ENCODE results near the gene ODAD3.

DNA sequence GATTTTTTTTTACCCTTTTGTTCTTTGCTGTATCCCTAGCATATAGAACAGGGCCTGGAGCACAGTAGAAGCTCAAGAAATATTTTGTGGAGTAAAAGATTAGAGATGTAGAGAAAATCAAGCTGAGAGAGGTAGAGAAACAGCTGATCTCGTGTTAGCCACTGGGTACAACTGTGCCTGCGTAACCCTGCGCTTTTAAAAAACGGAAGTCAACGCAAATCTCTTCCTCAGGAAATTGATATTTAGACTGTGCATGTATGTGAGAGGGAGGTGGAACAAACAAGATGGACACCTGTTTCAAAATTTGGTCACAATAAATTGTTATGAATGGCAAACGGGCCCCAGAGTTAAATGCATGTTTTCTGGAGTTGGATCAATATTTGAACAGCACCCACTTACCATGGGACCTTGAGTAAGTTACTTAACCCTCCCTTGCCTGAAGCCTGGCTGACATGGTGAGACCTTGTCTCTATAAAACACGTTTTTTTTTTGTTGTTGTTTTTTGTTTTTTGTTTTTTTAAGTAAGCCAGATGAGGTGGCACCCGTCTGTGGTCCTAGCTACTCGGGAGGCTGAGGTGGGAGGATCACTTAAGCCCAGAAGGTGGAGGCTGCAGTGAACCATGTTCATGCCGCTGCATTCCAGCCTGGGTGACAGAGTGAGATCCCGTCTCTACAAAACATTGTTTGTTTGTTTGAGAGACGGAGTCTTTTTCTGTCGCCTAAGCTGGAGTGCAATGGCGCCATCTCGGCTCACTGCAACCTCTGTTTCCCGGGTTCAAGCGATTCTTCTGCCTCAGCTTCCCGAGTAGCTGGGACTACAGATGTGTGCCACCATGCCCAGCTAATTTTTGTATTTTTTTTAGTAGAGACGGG, 47.5 kb downstream of the ODAD3 start:
- TF ChIP-seq, protein P1, sequence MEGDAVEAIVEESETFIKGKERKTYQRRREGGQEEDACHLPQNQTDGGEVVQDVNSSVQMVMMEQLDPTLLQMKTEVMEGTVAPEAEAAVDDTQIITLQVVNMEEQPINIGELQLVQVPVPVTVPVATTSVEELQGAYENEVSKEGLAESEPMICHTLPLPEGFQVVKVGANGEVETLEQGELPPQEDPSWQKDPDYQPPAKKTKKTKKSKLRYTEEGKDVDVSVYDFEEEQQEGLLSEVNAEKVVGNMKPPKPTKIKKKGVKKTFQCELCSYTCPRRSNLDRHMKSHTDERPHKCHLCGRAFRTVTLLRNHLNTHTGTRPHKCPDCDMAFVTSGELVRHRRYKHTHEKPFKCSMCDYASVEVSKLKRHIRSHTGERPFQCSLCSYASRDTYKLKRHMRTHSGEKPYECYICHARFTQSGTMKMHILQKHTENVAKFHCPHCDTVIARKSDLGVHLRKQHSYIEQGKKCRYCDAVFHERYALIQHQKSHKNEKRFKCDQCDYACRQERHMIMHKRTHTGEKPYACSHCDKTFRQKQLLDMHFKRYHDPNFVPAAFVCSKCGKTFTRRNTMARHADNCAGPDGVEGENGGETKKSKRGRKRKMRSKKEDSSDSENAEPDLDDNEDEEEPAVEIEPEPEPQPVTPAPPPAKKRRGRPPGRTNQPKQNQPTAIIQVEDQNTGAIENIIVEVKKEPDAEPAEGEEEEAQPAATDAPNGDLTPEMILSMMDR (IDR thresholded peaks at IDR 0.05), result no peak
- no peak for TF ChIP-seq POLR2A (IDR thresholded peaks at IDR 0.05)
- TF ChIP-seq POLR2AphosphoS5 (IDR thresholded peaks at IDR 0.05), result no peak
- no peak for TF ChIP-seq EP300 (IDR thresholded peaks at IDR 0.05; ENCODE audit: low read depth)
